Ishikawa (cell line): Measurements from ENCODE around the gene RARS1.

ENCODE experiments used
- NFIC ChIP-seq: IDR thresholded peaks from 2 replicates; pipeline ENCODE4 v1.6.1; 2012
- RAD21 ChIP-seq: IDR thresholded peaks from 2 replicates; pipeline ENCODE4 v1.6.1; 2012; ENCODE audit warnings: low read depth
- TAF1 ChIP-seq: IDR thresholded peaks from 2 replicates; pipeline ENCODE4 v1.6.1; 2012; ENCODE audit warnings: low read depth, mild to moderate bottlenecking
- USF1 ChIP-seq: IDR thresholded peaks from 2 replicates; pipeline ENCODE4 v1.6.1; 2012
- ZBTB7A ChIP-seq: IDR thresholded peaks from 2 replicates; pipeline ENCODE4 v1.6.1; 2012; ENCODE audit warnings: low read depth

- TF ChIP-seq ZBTB7A: no peak
- no peak for TF ChIP-seq RAD21
- TF ChIP-seq TAF1: no peak
- TF ChIP-seq NFIC: no peak
- no peak for TF ChIP-seq USF1
Observed at GRCh38 chr5:168531191-168531590, 44.9 kb downstream of the RARS1 start.
